ENCODE results near the gene TNIP2.

TNIP2 gene

GRCh38 chr4:2696423-2696822 is 59.7 kb downstream of the TNIP2 start:
- no peaks in the 10 kb centered on the region for H3K27me3 ChIP-seq (ENCODE audit: control insufficient read depth, insufficient read depth, low read length)
- H3K27ac ChIP-seq (ENCODE audit: low read length): no peak overlapping the region
- H3K9me3 ChIP-seq (ENCODE audit: control insufficient read depth, low read depth, low read length): no peaks in the 10 kb centered on the region
- peaks cover 82% of the 10 kb centered on the region for H3K36me3 ChIP-seq (ENCODE audit: control insufficient read depth, low read depth, low read length)
- H3K9ac ChIP-seq (ENCODE audit: low read length): no peak overlapping the region
- no peaks in the 10 kb centered on the region for H3K4me1 ChIP-seq (ENCODE audit: control insufficient read depth, low read depth, low read length)
- H3K4me3 ChIP-seq (ENCODE audit: low read length): no peak overlapping the region

- Histone ChIP-seq H3K4me1 (ENCODE audit: control insufficient read depth, low read depth, low read length) (no peaks in the 10 kb centered on the region), H3K4me3 (ENCODE audit: low read length) (no peak overlapping the region), H3K36me3 (ENCODE audit: control insufficient read depth, low read depth, low read length) (peaks cover 82% of the 10 kb centered on the region), H3K9ac (ENCODE audit: low read length) (no peak overlapping the region), H3K27ac (ENCODE audit: low read length) (no peak overlapping the region), H3K9me3 (ENCODE audit: control insufficient read depth, low read depth, low read length) (no peaks in the 10 kb centered on the region), H3K27me3 (ENCODE audit: control insufficient read depth, insufficient read depth, low read length) (no peaks in the 10 kb centered on the region)
Measured at GRCh38 chr4:2695346-2696060, 60.6 kb downstream of the TNIP2 start.

GRCh38 chr4:2694691-2695090 is 61.4 kb downstream of the TNIP2 start:
- no peak overlapping the region for H3K4me3 ChIP-seq (ENCODE audit: low read length)
- no peak overlapping the region for H3K9ac ChIP-seq (ENCODE audit: low read length)
- H3K27me3 ChIP-seq (ENCODE audit: control insufficient read depth, insufficient read depth, low read length): no peaks in the 10 kb centered on the region
- H3K9me3 ChIP-seq (ENCODE audit: control insufficient read depth, low read depth, low read length): no peaks in the 10 kb centered on the region
- peaks cover 81% of the 10 kb centered on the region for H3K36me3 ChIP-seq (ENCODE audit: control insufficient read depth, low read depth, low read length)
- H3K4me1 ChIP-seq (ENCODE audit: control insufficient read depth, low read depth, low read length): no peaks in the 10 kb centered on the region
- H3K27ac ChIP-seq (ENCODE audit: low read length): no peak overlapping the region

GRCh38 chr4:2691952-2692435 is 64.1 kb downstream of the TNIP2 start:
- H3K4me1 ChIP-seq (ENCODE audit: control insufficient read depth, low read depth, low read length): no peaks in the 10 kb centered on the region
- no peak overlapping the region for H3K4me3 ChIP-seq (ENCODE audit: low read length)
- no peaks in the 10 kb centered on the region for H3K27me3 ChIP-seq (ENCODE audit: control insufficient read depth, insufficient read depth, low read length)
- peaks cover 67% of the 10 kb centered on the region for H3K36me3 ChIP-seq (ENCODE audit: control insufficient read depth, low read depth, low read length)
- no peak overlapping the region for H3K9ac ChIP-seq (ENCODE audit: low read length)
- no peaks in the 10 kb centered on the region for H3K9me3 ChIP-seq (ENCODE audit: control insufficient read depth, low read depth, low read length)
- H3K27ac ChIP-seq (ENCODE audit: low read length): no peak overlapping the region
